K562 (cell line): Measurements from ENCODE around the gene PBX1.

Experiments used
- BRD9 ChIP-seq: fragments of 450-650 bp; IDR thresholded peaks from 2 replicates; pipeline ENCODE4 v1.6.1; 2018; ENCODE audit warnings: low read depth; ENCODE audit not compliant: partially characterized antibody
- ZNF174 ChIP-seq: fragments of 250-450 bp; sonication (Bioruptor Pico); IDR thresholded peaks from 2 replicates; pipeline ENCODE4 v1.4.0; 2020; ENCODE audit warnings: mild to moderate bottlenecking
- ZNF707 ChIP-seq: fragments of 250-450 bp; sonication (Bioruptor Pico); conservative IDR thresholded peaks from 2 replicates; pipeline ENCODE4 v1.8.0; 2022; ENCODE audit warnings: inconsistent platforms, mild to moderate bottlenecking, moderate library complexity
- TF ChIP-seq, protein P1 (sequence below), 3 experiments: IDR thresholded peaks in 2 of 3; conservative IDR thresholded peaks in 1 of 3; 2 replicates each; pipeline ENCODE4 v1.5.1; 2011 to 2012; ENCODE audit warnings: low read length in 3 of 3, mild to moderate bottlenecking in 3 of 3, control low read depth in 2 of 3, improper control_type of control experiment in 1 of 3, inconsistent platforms in 1 of 3, low read depth in 1 of 3, mixed read lengths in 1 of 3, moderate library complexity in 1 of 3; ENCODE audit not compliant: insufficient read depth in 2 of 3

- TF ChIP-seq ZNF174 (CRISPR knock-in tag) (no peak), BRD9 (no peak), ZNF707 (CRISPR knock-in tag) (no peak)
- TF ChIP-seq, protein P1, sequence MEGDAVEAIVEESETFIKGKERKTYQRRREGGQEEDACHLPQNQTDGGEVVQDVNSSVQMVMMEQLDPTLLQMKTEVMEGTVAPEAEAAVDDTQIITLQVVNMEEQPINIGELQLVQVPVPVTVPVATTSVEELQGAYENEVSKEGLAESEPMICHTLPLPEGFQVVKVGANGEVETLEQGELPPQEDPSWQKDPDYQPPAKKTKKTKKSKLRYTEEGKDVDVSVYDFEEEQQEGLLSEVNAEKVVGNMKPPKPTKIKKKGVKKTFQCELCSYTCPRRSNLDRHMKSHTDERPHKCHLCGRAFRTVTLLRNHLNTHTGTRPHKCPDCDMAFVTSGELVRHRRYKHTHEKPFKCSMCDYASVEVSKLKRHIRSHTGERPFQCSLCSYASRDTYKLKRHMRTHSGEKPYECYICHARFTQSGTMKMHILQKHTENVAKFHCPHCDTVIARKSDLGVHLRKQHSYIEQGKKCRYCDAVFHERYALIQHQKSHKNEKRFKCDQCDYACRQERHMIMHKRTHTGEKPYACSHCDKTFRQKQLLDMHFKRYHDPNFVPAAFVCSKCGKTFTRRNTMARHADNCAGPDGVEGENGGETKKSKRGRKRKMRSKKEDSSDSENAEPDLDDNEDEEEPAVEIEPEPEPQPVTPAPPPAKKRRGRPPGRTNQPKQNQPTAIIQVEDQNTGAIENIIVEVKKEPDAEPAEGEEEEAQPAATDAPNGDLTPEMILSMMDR (IDR thresholded peaks at IDR 0.05 in 2 of 3, conservative IDR thresholded peaks at IDR 0.05 in 1 of 3; ENCODE audit: insufficient read depth in 2 of 3, low read depth in 1 of 3, low read length in 3 of 3) = no peak
Observed at GRCh38 chr1:164682570-164682969, 123.6 kb downstream of the PBX1 start.
